SU-DHL-6 (cell line): ENCODE results near the gene WDR59.

Experiments
- EZH2phosphoT487 ChIP-seq: fragments of 200-600 bp; sonication (generic), shearing (Covaris generic); conservative IDR thresholded peaks from 2 replicates; pipeline ENCODE4 v1.6.1; 2018; ENCODE audit warnings: mild to moderate bottlenecking, antibody characterized with exemption, low read length, moderate library complexity, mixed read lengths
- TF ChIP-seq, protein P1 (sequence below): fragments of 200-600 bp; sonication (generic); IDR thresholded peaks from one replicate; pipeline ENCODE4 v1.5.1; 2017; ENCODE audit warnings: antibody characterized with exemption, mild to moderate bottlenecking, low read length, moderate library complexity; ENCODE audit not compliant: insufficient read depth, poor library complexity, severe bottlenecking

DNA sequence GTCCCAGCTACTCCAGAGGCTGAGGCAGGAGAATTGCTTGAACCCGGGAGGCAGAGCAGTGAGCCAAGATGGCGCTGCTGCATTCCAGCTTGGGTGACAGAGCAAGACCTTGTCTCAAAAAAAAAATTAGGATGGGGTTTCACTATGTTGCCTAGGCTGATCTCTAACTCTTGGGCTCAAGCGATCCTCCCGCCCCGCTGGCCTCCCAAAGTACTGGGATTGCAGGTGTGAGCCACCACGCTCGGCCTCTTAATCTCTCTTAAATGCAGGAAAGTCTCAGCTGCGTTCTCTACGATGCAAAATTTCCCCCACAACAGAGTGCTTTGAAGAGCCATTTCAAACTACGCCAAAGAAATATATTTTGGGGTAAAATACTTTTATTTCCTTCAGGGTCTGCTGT is 5.9 kb upstream of the WDR59 start:
- TF ChIP-seq, protein P1, sequence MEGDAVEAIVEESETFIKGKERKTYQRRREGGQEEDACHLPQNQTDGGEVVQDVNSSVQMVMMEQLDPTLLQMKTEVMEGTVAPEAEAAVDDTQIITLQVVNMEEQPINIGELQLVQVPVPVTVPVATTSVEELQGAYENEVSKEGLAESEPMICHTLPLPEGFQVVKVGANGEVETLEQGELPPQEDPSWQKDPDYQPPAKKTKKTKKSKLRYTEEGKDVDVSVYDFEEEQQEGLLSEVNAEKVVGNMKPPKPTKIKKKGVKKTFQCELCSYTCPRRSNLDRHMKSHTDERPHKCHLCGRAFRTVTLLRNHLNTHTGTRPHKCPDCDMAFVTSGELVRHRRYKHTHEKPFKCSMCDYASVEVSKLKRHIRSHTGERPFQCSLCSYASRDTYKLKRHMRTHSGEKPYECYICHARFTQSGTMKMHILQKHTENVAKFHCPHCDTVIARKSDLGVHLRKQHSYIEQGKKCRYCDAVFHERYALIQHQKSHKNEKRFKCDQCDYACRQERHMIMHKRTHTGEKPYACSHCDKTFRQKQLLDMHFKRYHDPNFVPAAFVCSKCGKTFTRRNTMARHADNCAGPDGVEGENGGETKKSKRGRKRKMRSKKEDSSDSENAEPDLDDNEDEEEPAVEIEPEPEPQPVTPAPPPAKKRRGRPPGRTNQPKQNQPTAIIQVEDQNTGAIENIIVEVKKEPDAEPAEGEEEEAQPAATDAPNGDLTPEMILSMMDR, result no peak
- no peak for TF ChIP-seq EZH2phosphoT487
